H1 (cell line): ENCODE data around the gene ASXL1. TPM values are rescaled to one million over a fixed set of nuclear protein-coding genes. Genes with fewer than 3 reads are reported as not detected.

ENCODE experiments used
- CTCF ChIA-PET: fragments of 300-600 bp; sonication (Branson Sonifier 250); formaldehyde crosslinking; loops from one replicate; lab custom pipeline; 2021; ENCODE audit not compliant: partially characterized antibody; lab: Charles Lee
- POLR2A ChIA-PET: fragments of 300-600 bp; sonication (Branson Sonifier 250); formaldehyde crosslinking; loops from one replicate; lab custom pipeline; 2021; ENCODE audit warnings: inconsistent platforms; ENCODE audit not compliant: partially characterized antibody; lab: Charles Lee
- DNase-seq, 2 experiments: peaks; one replicate each; pipeline versions ENCODE4 v3.0.0 to v3.0.0-alpha.2; 2010 to 2022; ENCODE audit warnings: low spot score in 2 of 2, low read depth in 1 of 2, mixed read lengths in 1 of 2
- FAIRE-seq: peaks from 2 replicates; lab custom pipeline; 2011; peaks lifted over from hg19 to GRCh38; lab: Jason Lieb, UNC
- H2AFZ ChIP-seq: 2 replicates; pipeline ENCODE4 v1.8.1; 2012; ENCODE audit warnings: low read length, inconsistent platforms
- H2AK5ac ChIP-seq: 2 replicates; pipeline ENCODE4 v1.6.1; 2013; ENCODE audit warnings: low read depth, low read length
- H2BK120ac ChIP-seq: replicated peaks from 2 replicates; pipeline ENCODE3; 2013; ENCODE audit warnings: low read depth, low read length, inconsistent platforms
- H2BK12ac ChIP-seq: 2 replicates; pipeline ENCODE4 v1.6.1; 2013; ENCODE audit warnings: low read depth, low read length
- H2BK15ac ChIP-seq: 2 replicates; pipeline ENCODE4 v1.6.1; 2013; ENCODE audit warnings: low read length
- H2BK20ac ChIP-seq: 2 replicates; pipeline ENCODE4 v1.6.1; 2013; ENCODE audit warnings: low read length
- H2BK5ac ChIP-seq: 2 replicates; pipeline ENCODE4 v1.6.1; 2013; ENCODE audit warnings: low read depth, low read length
- H3K14ac ChIP-seq: 2 replicates; pipeline ENCODE4 v1.6.1; 2013; ENCODE audit warnings: inconsistent platforms; ENCODE audit not compliant: insufficient read length
- H3K18ac ChIP-seq: 2 replicates; pipeline ENCODE4 v1.6.1; 2013; ENCODE audit warnings: low read length; ENCODE audit errors: extremely low read depth
- H3K23ac ChIP-seq: 2 replicates; pipeline ENCODE4 v1.6.1; 2013; ENCODE audit warnings: inconsistent platforms; ENCODE audit not compliant: insufficient read length
- H3K23me2 ChIP-seq: 2 replicates; pipeline ENCODE4 v1.6.1; 2013; ENCODE audit warnings: low read depth, low read length
- H3K27ac ChIP-seq: 2 replicates; pipeline ENCODE4 v1.6.1; 2011; ENCODE audit warnings: low read depth, low read length, inconsistent platforms
- H3K27me3 ChIP-seq, 4 experiments: replicated peaks in 1 of 4; 1 replicate in 1 of 4; 2 replicates in 3 of 4; pipeline versions ENCODE4 v1.6.1 to v1.8.1; 2011 to 2013; ENCODE audit warnings: low read length in 3 of 4, mild to moderate bottlenecking in 3 of 4, inconsistent platforms in 2 of 4, mixed read lengths in 2 of 4, moderate library complexity in 1 of 4; ENCODE audit not compliant: control insufficient read depth in 3 of 4, insufficient read depth in 3 of 4; ENCODE audit errors: extremely low read depth in 1 of 4
- H3K36me3 ChIP-seq, 4 experiments: 2 replicates each; pipeline versions ENCODE4 v1.6.1 to v1.8.1; 2011 to 2013; ENCODE audit warnings: mild to moderate bottlenecking in 4 of 4, low read length in 3 of 4, moderate library complexity in 2 of 4, control low read depth in 1 of 4, inconsistent platforms in 1 of 4; ENCODE audit not compliant: insufficient read depth in 4 of 4, control insufficient read depth in 2 of 4
- H3K4ac ChIP-seq: replicated peaks from 2 replicates; pipeline ENCODE3; 2013; ENCODE audit warnings: low read length, low read depth, mixed read lengths, inconsistent platforms; ENCODE audit not compliant: insufficient read length
- H3K4me1 ChIP-seq, 4 experiments: replicated peaks in 1 of 4; 1 replicate in 1 of 4; 2 replicates in 3 of 4; pipeline versions ENCODE4 v1.6.1 to v1.8.1; 2011 to 2013; ENCODE audit warnings: low read length in 3 of 4, inconsistent platforms in 2 of 4, mixed read lengths in 1 of 4; ENCODE audit not compliant: insufficient read depth in 4 of 4, control insufficient read depth in 3 of 4
- H3K4me2 ChIP-seq, 2 experiments: 2 replicates each; pipeline versions ENCODE4 v1.6.1 to v1.8.1; 2011 to 2013; ENCODE audit warnings: low read depth in 2 of 2, low read length in 2 of 2, control low read depth in 1 of 2, inconsistent platforms in 1 of 2, mild to moderate bottlenecking in 1 of 2; ENCODE audit not compliant: insufficient read depth in 1 of 2
- H3K4me3 ChIP-seq, 4 experiments: fragments of 200-600, 300-600 bp in 1 of 4; sonication (generic), shearing (Covaris generic), sonication (Bioruptor Twin) in 1 of 4; 2 replicates each; pipeline versions ENCODE4 v1.5.1 to v1.8.1; 2011 to 2016; ENCODE audit warnings: low read length in 4 of 4, low read depth in 3 of 4, control low read depth in 2 of 4, inconsistent platforms in 2 of 4, mild to moderate bottlenecking in 2 of 4, mixed read lengths in 1 of 4, moderate library complexity in 1 of 4; ENCODE audit not compliant: insufficient read depth in 2 of 4; ENCODE audit errors: extremely low read depth in 1 of 4
- H3K56ac ChIP-seq: replicated peaks from 2 replicates; pipeline ENCODE3; 2013; ENCODE audit warnings: low read depth, mild to moderate bottlenecking, mixed read lengths, low read length, inconsistent platforms; ENCODE audit not compliant: insufficient read length
- H3K79me1 ChIP-seq: 2 replicates; pipeline ENCODE4 v1.6.1; 2013; ENCODE audit warnings: low read depth, low read length, control low read depth
- H3K79me2 ChIP-seq, 2 experiments: 2 replicates each; pipeline versions ENCODE4 v1.6.1 to v1.8.1; 2012 to 2013; ENCODE audit warnings: low read length in 2 of 2, mild to moderate bottlenecking in 2 of 2, inconsistent platforms in 1 of 2; ENCODE audit not compliant: insufficient read depth in 2 of 2, control insufficient read depth in 1 of 2
- H3K9ac ChIP-seq, 4 experiments: replicated peaks in 1 of 4; 1 replicate in 1 of 4; 2 replicates in 3 of 4; pipeline versions ENCODE4 v1.6.1 to v1.8.1; 2011 to 2013; ENCODE audit warnings: low read depth in 3 of 4, low read length in 3 of 4, control low read depth in 2 of 4, mild to moderate bottlenecking in 2 of 4, moderate library complexity in 2 of 4, inconsistent platforms in 1 of 4; ENCODE audit errors: extremely low read depth in 1 of 4
- H3K9me3 ChIP-seq, 2 experiments: 2 replicates each; pipeline versions ENCODE4 v1.6.1 to v1.8.1; 2012 to 2013; ENCODE audit warnings: mild to moderate bottlenecking in 2 of 2, moderate library complexity in 2 of 2, control low read depth in 1 of 2, inconsistent platforms in 1 of 2, low read depth in 1 of 2, low read length in 1 of 2, mixed read lengths in 1 of 2; ENCODE audit not compliant: insufficient read depth in 2 of 2
- H4K20me1 ChIP-seq, 2 experiments: replicated peaks in 1 of 2; 2 replicates each; pipeline versions ENCODE3 to v1.8.1; 2011 to 2013; ENCODE audit warnings: inconsistent platforms in 2 of 2, low read length in 2 of 2, mild to moderate bottlenecking in 1 of 2; ENCODE audit not compliant: insufficient read depth in 2 of 2, control insufficient read depth in 1 of 2
- H4K5ac ChIP-seq: 2 replicates; pipeline ENCODE4 v1.6.1; 2013; ENCODE audit warnings: low read length, low read depth, mixed read lengths, inconsistent platforms; ENCODE audit not compliant: insufficient read length
- H4K8ac ChIP-seq: 2 replicates; pipeline ENCODE4 v1.8.0; 2013; ENCODE audit warnings: mild to moderate bottlenecking, moderate library complexity, low read length, inconsistent platforms; ENCODE audit not compliant: insufficient read depth; ENCODE audit errors: extremely low read depth
- H4K91ac ChIP-seq: replicated peaks from 2 replicates; pipeline ENCODE3; 2013; ENCODE audit warnings: low read length, mixed read lengths, inconsistent platforms; ENCODE audit not compliant: insufficient read length
- CBX8 ChIP-seq: fragments of 300-800, 300-1000 bp; sonication (generic); IDR thresholded peaks from 2 replicates; pipeline ENCODE4 v1.7.1; 2016; ENCODE audit warnings: low read depth, low read length, borderline replicate concordance
- CHD2 ChIP-seq: IDR thresholded peaks from 2 replicates; pipeline ENCODE4 v1.6.1; 2012; ENCODE audit warnings: low read length, improper control_type of control experiment
- HDAC6 ChIP-seq: IDR thresholded peaks from one replicate; pipeline ENCODE4 v1.7.1; 2012; ENCODE audit warnings: low read depth, mild to moderate bottlenecking, inconsistent platforms, low read length, moderate library complexity
- JUND ChIP-seq: IDR thresholded peaks from 2 replicates; pipeline ENCODE4 v1.6.1; 2011; ENCODE audit warnings: mild to moderate bottlenecking, improper control_type of control experiment, low read length
- KDM5A ChIP-seq: fragments of 200-600 bp; IDR thresholded peaks from 2 replicates; pipeline ENCODE4 v1.7.1; 2012; ENCODE audit warnings: mild to moderate bottlenecking, low read length, inconsistent platforms, mixed read lengths
- NANOG ChIP-seq: IDR thresholded peaks from 2 replicates; pipeline ENCODE4 v1.6.1; 2011; ENCODE audit warnings: low read length, low read depth, mild to moderate bottlenecking, inconsistent platforms; ENCODE audit not compliant: insufficient read depth, poor library complexity, severe bottlenecking
- RAD21 ChIP-seq, 2 experiments: IDR thresholded peaks in 1 of 2; conservative IDR thresholded peaks in 1 of 2; 2 replicates each; pipeline ENCODE4 v1.6.1; 2011; ENCODE audit warnings: low read depth in 2 of 2, low read length in 2 of 2, improper control_type of control experiment in 1 of 2, inconsistent platforms in 1 of 2, mild to moderate bottlenecking in 1 of 2, moderate library complexity in 1 of 2
- SIX5 ChIP-seq: IDR thresholded peaks from 2 replicates; pipeline ENCODE4 v1.6.1; 2011; ENCODE audit warnings: mild to moderate bottlenecking, low read depth, low read length
- SP4 ChIP-seq: IDR thresholded peaks from 2 replicates; pipeline ENCODE4 v1.6.1; 2012; ENCODE audit warnings: low read length, inconsistent platforms
- TCF12 ChIP-seq: IDR thresholded peaks from 2 replicates; pipeline ENCODE4 v1.6.1; 2011; ENCODE audit warnings: low read depth, mild to moderate bottlenecking, low read length
- YY1 ChIP-seq: IDR thresholded peaks from 2 replicates; pipeline ENCODE4 v1.6.1; 2011; ENCODE audit warnings: low read depth, mild to moderate bottlenecking, low read length
- WGBS, 2 experiments: shearing (Covaris generic) in 1 of 2; methylation state at CpG; one replicate each; pipeline versions ENCODE4 v1.1.6 to v1.1.7; 2013 to 2015; ENCODE audit warnings: low lambda C conversion rate in 2 of 2, mixed read lengths in 2 of 2, inconsistent platforms in 1 of 2, low coverage in 1 of 2, missing lambda C conversion rate in 1 of 2; ENCODE audit not compliant: insufficient replicate concordance in 2 of 2, insufficient coverage in 1 of 2, insufficient read length in 1 of 2; ENCODE audit errors: extremely low coverage in 1 of 2, missing lambda C conversion rate in 1 of 2; 5-methylcytosine and 5-hydroxymethylcytosine counted together
- polyA plus RNA-seq, 7 experiments: library from polyadenylated mRNA; depleted of rRNA in 3 of 7; stranded (reverse) in 5 of 7; unstranded in 2 of 7; fragments of >200 nt in 5 of 7; fragments of 200-250 nt in 2 of 7; gene quantifications; 1 replicate in 5 of 7; 2 replicates in 1 of 7; 4 replicates in 1 of 7; pipeline versions ENCODE4 v1.2.1 to v1.2.3, GENCODE V29; 2011 to 2013; ENCODE audit warnings: missing spikeins in 2 of 7, mixed read lengths in 2 of 7
- total RNA-seq: library from RNA; stranded (reverse); fragmentation: NEBNext Ultra II Directional; extraction: Animal tissue kit (Norgen Biotek cat#: 25700); gene quantifications from 2 replicates; pipeline ENCODE4 v1.2.1, GENCODE V29; 2021
- TF ChIP-seq, protein P1 (sequence below): IDR thresholded peaks from 2 replicates; pipeline ENCODE4 v1.6.1; 2011; ENCODE audit warnings: low read depth, mild to moderate bottlenecking, low read length; ENCODE audit not compliant: insufficient read depth

Gene ASXL1
- total and polyA plus RNA-seq, 2 of the 8 experiments (the other 6 are each of a cell fraction or from before 2014, with no cell fraction given), result 10.6 to 26.5 TPM

DNA sequence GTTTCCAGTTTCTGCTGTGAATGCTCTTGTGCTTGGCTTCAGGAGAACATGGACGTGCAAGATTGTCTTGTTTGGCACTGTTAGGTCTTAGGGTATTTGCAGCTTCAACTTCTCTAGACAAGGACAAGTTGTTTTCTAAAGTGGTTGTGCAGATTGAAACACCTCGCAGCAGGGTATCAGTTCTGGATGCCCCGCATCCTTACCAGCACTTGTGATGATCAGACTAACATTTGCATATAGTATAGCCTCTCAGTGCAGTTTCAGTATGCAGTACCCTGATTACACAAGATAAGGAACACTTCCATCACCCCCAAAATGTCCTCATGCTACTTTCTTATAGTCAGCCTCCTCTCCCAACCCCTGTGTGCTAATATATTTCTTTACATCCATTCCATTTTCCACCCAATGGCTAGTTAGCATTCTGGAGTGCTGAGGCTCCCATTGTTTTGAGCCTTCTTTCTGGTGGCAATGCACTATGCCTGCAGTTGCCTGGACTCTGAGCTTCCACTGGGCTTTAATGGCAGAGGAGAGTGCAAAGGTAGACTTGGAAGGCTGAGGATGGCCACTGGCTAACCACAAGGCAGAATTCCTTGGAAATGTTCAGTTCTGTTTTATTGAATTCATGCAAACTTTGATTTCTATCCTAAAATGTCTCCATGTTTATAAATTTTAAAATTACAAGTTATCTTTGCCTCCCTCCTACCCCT, 45.3 kb upstream of the ASXL1 start:
- Histone ChIP-seq H3K23me2 (no peaks in the 10 kb centered on the region), H2AK5ac (no peak overlapping the region), H4K8ac (no peak overlapping the region), H3K4ac (no peak overlapping the region), H3K27ac (no peak overlapping the region), H4K5ac (no peak overlapping the region), H3K14ac (no peak overlapping the region), H3K9ac (no peak overlapping the region), H3K4me1 (no peaks in the 10 kb centered on the region), H2BK15ac (no peak overlapping the region), H3K23ac (no peak overlapping the region), H4K91ac (no peak overlapping the region), H3K4me3 (no peak overlapping the region), H2BK5ac (no peak overlapping the region), H2AFZ (no peak overlapping the region)
- FAIRE-seq, result no peak
- ChIA-PET CTCF (no interaction called here), POLR2A (no interaction called here)
- TF ChIP-seq TCF12 (no peak), SP4 (no peak), CBX8 (no peak), KDM5A (no peak), HDAC6 (no peak), SIX5 (no peak), JUND (no peak), CHD2 (no peak), YY1 (no peak), NANOG (no peak), RAD21 (IDR thresholded peaks at IDR 0.05 in 1 of 2, conservative IDR thresholded peaks at IDR 0.05 in 1 of 2; ENCODE audit: low read depth in 2 of 2, low read length in 2 of 2) (no peak)
- TF ChIP-seq, protein P1, sequence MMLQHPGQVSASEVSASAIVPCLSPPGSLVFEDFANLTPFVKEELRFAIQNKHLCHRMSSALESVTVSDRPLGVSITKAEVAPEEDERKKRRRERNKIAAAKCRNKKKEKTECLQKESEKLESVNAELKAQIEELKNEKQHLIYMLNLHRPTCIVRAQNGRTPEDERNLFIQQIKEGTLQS, result no peak
- TF ChIP-seq, all 59 proteins: peak for 0
- no peak overlapping the region for H2BK12ac ChIP-seq
- 53% methylated on average over 3 of the region's 3 CpGs; no CpG with 5 or more reads in 1 of the 2 experiments for whole genome bisulfite sequencing, 2 experiments
- 0 out of 2 replicates have a peak, but pooled peaks cover 3% of the 10 kb centered on the region for H3K79me1 ChIP-seq
- no peak overlapping the region for H3K18ac ChIP-seq
- H3K4me2 ChIP-seq, result no peak overlapping the region
- peaks cover 0 to 19% (median 9%) of the 10 kb centered on the region in 4 experiments; a peak in 3 of 8 replicates for H3K36me3 ChIP-seq
- H2BK120ac ChIP-seq, result no peak overlapping the region
- no peak overlapping the region for H3K56ac ChIP-seq
- DNase-seq, result no peak
- H2BK20ac ChIP-seq, result no peak overlapping the region
- H3K79me2 ChIP-seq, result no peaks in the 10 kb centered on the region
- H3K27me3 ChIP-seq, result no peaks in the 10 kb centered on the region
- peaks cover 0 to 5% of the 10 kb centered on the region in 2 experiments for H4K20me1 ChIP-seq
- no peaks in the 10 kb centered on the region for H3K9me3 ChIP-seq
